HL-60 (cell line): Measurements from ENCODE around the gene ZNF232.
"Not testable (repeated sequence)": the region's sequence is repeated elsewhere in the genome, so short reads cannot be mapped to it uniquely, and the experiment has no call there.

Source experiments
- DNase-seq, 2 experiments: peaks; one replicate each; pipeline ENCODE4 v3.0.0-alpha.2; 2010 to 2020; ENCODE audit warnings: low read depth in 1 of 2, low spot score in 1 of 2
- H3K27ac ChIP-seq: fragments of 250-450 bp; sonication (Bioruptor Pico); replicated peaks from 2 replicates; pipeline ENCODE4 v1.5.1; 2020; ENCODE audit warnings: mild to moderate bottlenecking, moderate library complexity
- H3K27me3 ChIP-seq: fragments of 250-450 bp; sonication (Bioruptor Pico); 2 replicates; pipeline ENCODE4 v1.5.1; 2021; ENCODE audit warnings: mild to moderate bottlenecking, moderate library complexity; ENCODE audit not compliant: insufficient read depth, poor library complexity, severe bottlenecking
- H3K4me3 ChIP-seq: replicated peaks from 2 replicates; pipeline ENCODE4 v1.5.1; 2011; ENCODE audit warnings: mild to moderate bottlenecking, control low read depth, low read length; ENCODE audit not compliant: insufficient read depth
- GABPA ChIP-seq: IDR thresholded peaks from 2 replicates; pipeline ENCODE4 v1.6.1; 2012; ENCODE audit warnings: low read depth
- POLR2AphosphoS5 ChIP-seq: IDR thresholded peaks from 2 replicates; pipeline ENCODE4 v1.6.1; 2012; ENCODE audit warnings: low read depth
- SPI1 ChIP-seq: IDR thresholded peaks from 2 replicates; pipeline ENCODE4 v1.6.1; 2012; ENCODE audit warnings: low read depth, mild to moderate bottlenecking, borderline replicate concordance
- TF ChIP-seq, protein P1 (sequence below): IDR thresholded peaks from one replicate; pipeline ENCODE4 v1.5.1; 2011; ENCODE audit warnings: low read length, control low read depth, inconsistent platforms; ENCODE audit not compliant: insufficient read depth
- TF ChIP-seq, protein P2 (sequence below): IDR thresholded peaks from 2 replicates; pipeline ENCODE4 v1.6.1; 2012; ENCODE audit warnings: low read depth; ENCODE audit not compliant: insufficient replicate concordance

The ZNF232 gene

DNA sequence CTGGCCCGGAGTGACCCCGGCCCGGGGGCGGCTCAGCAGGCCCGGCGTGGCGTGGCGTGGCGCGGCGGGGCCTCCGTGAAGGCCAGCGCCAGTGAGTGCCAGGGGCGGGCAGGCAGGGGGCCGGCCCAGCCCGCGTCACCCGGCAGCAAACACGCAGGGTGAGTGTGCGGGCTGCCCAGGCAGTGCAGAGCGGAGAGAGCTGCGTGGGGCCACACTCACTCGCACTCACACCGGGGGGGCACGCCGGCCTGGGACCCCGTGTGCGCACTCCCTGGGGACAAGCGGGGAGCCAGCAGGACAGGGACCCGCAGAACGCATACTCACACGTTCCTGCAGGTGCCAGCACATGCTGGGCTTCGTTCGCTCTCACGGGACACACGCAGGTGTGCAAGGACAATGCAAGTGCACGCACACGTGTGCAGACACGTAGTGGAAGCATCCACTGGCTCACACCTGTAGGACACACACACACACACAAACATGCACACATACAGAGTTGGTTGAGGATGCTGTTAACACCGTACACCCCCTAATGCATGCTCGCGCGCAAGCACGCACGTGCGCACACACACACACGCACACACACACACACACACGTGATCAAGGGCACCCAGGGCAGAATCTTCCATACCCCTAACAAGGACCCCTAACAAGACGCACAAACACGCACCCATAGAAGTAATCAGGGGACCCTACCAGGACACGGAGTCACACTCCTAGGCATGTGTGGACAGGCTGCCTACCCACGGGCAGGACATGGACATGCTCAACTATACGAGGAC is 11.9 kb upstream of the ZNF232 start:
- TF ChIP-seq POLR2AphosphoS5 (no peak), SPI1 (no peak)
- TF ChIP-seq, protein P1, sequence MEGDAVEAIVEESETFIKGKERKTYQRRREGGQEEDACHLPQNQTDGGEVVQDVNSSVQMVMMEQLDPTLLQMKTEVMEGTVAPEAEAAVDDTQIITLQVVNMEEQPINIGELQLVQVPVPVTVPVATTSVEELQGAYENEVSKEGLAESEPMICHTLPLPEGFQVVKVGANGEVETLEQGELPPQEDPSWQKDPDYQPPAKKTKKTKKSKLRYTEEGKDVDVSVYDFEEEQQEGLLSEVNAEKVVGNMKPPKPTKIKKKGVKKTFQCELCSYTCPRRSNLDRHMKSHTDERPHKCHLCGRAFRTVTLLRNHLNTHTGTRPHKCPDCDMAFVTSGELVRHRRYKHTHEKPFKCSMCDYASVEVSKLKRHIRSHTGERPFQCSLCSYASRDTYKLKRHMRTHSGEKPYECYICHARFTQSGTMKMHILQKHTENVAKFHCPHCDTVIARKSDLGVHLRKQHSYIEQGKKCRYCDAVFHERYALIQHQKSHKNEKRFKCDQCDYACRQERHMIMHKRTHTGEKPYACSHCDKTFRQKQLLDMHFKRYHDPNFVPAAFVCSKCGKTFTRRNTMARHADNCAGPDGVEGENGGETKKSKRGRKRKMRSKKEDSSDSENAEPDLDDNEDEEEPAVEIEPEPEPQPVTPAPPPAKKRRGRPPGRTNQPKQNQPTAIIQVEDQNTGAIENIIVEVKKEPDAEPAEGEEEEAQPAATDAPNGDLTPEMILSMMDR, result no peak
- TF ChIP-seq, protein P2, sequence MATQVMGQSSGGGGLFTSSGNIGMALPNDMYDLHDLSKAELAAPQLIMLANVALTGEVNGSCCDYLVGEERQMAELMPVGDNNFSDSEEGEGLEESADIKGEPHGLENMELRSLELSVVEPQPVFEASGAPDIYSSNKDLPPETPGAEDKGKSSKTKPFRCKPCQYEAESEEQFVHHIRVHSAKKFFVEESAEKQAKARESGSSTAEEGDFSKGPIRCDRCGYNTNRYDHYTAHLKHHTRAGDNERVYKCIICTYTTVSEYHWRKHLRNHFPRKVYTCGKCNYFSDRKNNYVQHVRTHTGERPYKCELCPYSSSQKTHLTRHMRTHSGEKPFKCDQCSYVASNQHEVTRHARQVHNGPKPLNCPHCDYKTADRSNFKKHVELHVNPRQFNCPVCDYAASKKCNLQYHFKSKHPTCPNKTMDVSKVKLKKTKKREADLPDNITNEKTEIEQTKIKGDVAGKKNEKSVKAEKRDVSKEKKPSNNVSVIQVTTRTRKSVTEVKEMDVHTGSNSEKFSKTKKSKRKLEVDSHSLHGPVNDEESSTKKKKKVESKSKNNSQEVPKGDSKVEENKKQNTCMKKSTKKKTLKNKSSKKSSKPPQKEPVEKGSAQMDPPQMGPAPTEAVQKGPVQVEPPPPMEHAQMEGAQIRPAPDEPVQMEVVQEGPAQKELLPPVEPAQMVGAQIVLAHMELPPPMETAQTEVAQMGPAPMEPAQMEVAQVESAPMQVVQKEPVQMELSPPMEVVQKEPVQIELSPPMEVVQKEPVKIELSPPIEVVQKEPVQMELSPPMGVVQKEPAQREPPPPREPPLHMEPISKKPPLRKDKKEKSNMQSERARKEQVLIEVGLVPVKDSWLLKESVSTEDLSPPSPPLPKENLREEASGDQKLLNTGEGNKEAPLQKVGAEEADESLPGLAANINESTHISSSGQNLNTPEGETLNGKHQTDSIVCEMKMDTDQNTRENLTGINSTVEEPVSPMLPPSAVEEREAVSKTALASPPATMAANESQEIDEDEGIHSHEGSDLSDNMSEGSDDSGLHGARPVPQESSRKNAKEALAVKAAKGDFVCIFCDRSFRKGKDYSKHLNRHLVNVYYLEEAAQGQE, result no peak

DNA sequence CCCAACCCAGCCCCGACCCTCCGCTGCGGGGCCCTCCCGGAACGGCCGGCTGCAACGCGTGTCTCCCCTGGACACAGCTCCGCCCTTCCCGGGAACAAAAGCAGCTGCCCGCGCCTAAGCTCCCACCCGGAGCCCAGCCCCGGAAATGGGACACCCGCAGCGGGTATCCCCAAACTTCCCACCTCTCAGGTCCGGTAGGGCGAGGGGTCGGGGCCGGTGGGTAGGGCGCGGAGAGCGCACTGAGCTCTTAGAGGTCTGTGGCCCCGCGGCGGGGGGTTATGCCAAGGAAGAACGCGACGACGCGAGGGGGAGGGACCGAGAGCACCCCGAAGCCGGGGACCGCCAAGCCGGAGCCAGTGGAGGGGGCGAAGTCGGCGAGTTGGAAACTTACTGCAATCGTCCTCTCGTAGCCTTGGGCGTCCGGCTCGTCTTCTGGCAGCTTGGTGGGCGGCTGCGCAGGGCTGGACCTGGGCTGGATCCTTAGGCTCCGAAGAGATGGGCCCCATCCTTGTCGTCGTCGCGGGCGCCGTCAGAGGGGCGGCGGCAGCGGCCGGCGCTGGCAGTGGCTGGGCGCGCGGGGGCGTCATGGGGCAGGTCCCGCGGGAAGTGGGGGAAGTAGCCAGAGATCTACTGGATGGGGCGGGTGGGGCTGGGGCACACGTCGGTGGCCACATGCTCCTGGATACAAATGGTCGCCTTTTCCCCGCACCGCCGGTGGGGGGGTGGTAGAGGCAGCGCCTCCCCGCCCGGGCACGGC is 11.1 kb upstream of the ZNF232 start:
- TF ChIP-seq GABPA, result no peak
- TF ChIP-seq, protein P1, result no peak
- no peak for TF ChIP-seq POLR2AphosphoS5
- Histone ChIP-seq H3K4me3 (no peak overlapping the region), H3K27me3 (no peaks in the 10 kb centered on the region), H3K27ac (no peak overlapping the region)
- no peak for DNase-seq

More for the DNA sequence above, 11.9 kb upstream of the ZNF232 start:
- no peaks in the 10 kb centered on the region for H3K27me3 ChIP-seq
- H3K27ac ChIP-seq, result no peak overlapping the region
- H3K4me3 ChIP-seq, result no peak overlapping the region
- no peak for DNase-seq

DNA sequence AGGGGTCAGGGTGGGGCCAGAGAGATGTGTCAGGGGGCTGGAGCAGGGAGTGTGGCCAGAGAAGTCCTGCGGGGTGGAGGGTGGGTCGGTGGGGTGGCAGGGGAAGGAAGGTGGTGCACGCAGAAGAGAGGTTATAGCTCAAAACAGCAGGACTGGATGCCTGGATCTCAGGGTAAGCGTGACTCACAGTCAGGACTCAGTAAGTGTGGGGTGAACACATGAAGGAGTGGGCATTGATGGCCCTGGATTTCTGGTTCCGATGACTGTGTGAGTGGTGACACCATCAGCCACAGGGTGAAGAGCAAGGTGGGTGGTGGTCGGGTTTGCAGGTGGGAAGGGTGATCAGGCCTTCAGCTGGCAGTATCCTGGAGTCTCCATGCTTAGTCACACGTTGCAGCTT is 10.4 kb upstream of the ZNF232 start:
- not testable (repeated sequence) for H3K27ac ChIP-seq, H3K27me3 ChIP-seq, H3K4me3 ChIP-seq, DNase-seq

GRCh38 chr17:5121186-5121841 is 9.6 kb upstream of the ZNF232 start:
- Histone ChIP-seq H3K27ac (no peak overlapping the region), H3K4me3 (no peak overlapping the region), H3K27me3 (no peaks in the 10 kb centered on the region)
- TF ChIP-seq, protein P1, result no peak
- TF ChIP-seq, protein P2, result no peak
- TF ChIP-seq SPI1 (no peak), GABPA (no peak), POLR2AphosphoS5 (no peak)
- no peak for DNase-seq

DNA sequence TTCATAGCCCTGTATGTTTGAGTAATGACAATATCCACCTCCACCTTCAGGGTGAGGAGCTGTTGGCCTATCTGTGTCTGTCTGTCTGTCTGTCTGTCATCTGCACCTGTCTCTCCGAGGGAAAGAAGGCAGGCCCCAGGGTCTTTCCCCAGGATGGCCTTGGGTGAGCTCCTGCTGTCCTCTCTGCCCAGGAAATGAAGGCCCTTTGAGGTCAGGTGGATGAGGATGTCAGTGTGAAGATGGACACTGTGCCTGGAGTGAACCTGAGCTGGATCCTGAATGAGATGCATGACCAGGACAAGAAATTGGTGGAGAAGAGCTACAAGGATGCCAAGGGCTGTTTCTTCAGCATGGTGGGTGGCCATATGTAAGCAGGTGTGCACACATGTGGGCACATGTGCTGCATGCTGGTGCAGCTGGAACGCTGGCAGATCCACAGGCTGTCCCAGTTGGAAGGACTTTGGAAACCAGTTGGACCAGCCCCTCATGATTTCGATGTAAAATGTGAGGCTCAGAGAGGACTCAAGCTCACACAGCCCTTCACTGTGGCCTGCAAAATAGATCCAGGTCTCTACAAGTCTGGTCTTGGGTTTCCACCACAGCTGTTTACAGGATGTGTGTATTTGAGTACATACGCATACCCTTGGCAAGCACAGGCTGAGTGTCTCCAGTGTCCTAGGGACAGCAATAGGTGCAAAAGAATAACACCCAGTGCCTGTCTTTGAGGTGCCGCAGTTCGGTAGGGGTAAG is 8.9 kb upstream of the ZNF232 start:
- DNase-seq, H3K27ac ChIP-seq, H3K27me3 ChIP-seq, H3K4me3 ChIP-seq: not testable (repeated sequence)
